ENCODE measurements around the gene TPM1. TPM values are rescaled to one million over a fixed set of nuclear protein-coding genes. Genes with fewer than 3 reads are reported as not detected.

TPM1 gene
- total RNA-seq, 1 donor from 2014 or later: 106 TPM

- Mint-ChIP-seq H3K4me1 (ENCODE audit: unreplicated experiment) (no peaks in the 10 kb centered on the region), H3K27me3 (ENCODE audit: unreplicated experiment) (no peaks in the 10 kb centered on the region), H3K27ac (ENCODE audit: unreplicated experiment) (no peak overlapping the region), H3K4me3 (ENCODE audit: unreplicated experiment) (no peak overlapping the region), H3K36me3 (ENCODE audit: low read depth, unreplicated experiment) (no peaks in the 10 kb centered on the region), H3K9me3 (ENCODE audit: unreplicated experiment) (no peaks in the 10 kb centered on the region)
- no peak for TF ChIP-seq CTCF (IDR thresholded peaks at IDR 0.05; ENCODE audit: unreplicated experiment)
- DNase-seq (ENCODE audit: low spot score): no peak
Observed at GRCh38 chr15:63077952-63078351, 35.4 kb downstream of the TPM1 start.

GRCh38 chr15:63079947-63080626, 37.5 kb downstream of the TPM1 start:
- Mint-ChIP-seq H3K27ac (ENCODE audit: unreplicated experiment) (no peak overlapping the region), H3K27me3 (ENCODE audit: unreplicated experiment) (peaks cover 2% of the 10 kb centered on the region)
- DNase-seq (ENCODE audit: low spot score): no peak

GRCh38 chr15:63080634-63081250, 38.2 kb downstream of the TPM1 start:
- H3K4me3 Mint-ChIP-seq (ENCODE audit: unreplicated experiment): no peak overlapping the region
- H3K27ac Mint-ChIP-seq (ENCODE audit: unreplicated experiment): no peak overlapping the region
- DNase-seq (ENCODE audit: low spot score): no peak
- no peaks in the 10 kb centered on the region for H3K9me3 Mint-ChIP-seq (ENCODE audit: unreplicated experiment)
- no peaks in the 10 kb centered on the region for H3K36me3 Mint-ChIP-seq (ENCODE audit: low read depth, unreplicated experiment)
- TF ChIP-seq CTCF (IDR thresholded peaks at IDR 0.05; ENCODE audit: unreplicated experiment): no peak
- H3K27me3 Mint-ChIP-seq (ENCODE audit: unreplicated experiment): peaks cover 2% of the 10 kb centered on the region
- no peaks in the 10 kb centered on the region for H3K4me1 Mint-ChIP-seq (ENCODE audit: unreplicated experiment)

More at GRCh38 chr15:63079947-63080626, 37.5 kb downstream of the TPM1 start:
- no peak for TF ChIP-seq CTCF (IDR thresholded peaks at IDR 0.05; ENCODE audit: unreplicated experiment)
- Mint-ChIP-seq H3K9me3 (ENCODE audit: unreplicated experiment) (no peaks in the 10 kb centered on the region), H3K4me1 (ENCODE audit: unreplicated experiment) (no peaks in the 10 kb centered on the region), H3K4me3 (ENCODE audit: unreplicated experiment) (no peak overlapping the region), H3K36me3 (ENCODE audit: low read depth, unreplicated experiment) (no peaks in the 10 kb centered on the region)

- no peaks in the 10 kb centered on the region for H3K9me3 Mint-ChIP-seq (ENCODE audit: unreplicated experiment)
- peaks cover 2% of the 10 kb centered on the region for H3K27me3 Mint-ChIP-seq (ENCODE audit: unreplicated experiment)
- DNase-seq (ENCODE audit: low spot score): no peak
- no peak overlapping the region for H3K4me3 Mint-ChIP-seq (ENCODE audit: unreplicated experiment)
- TF ChIP-seq CTCF (IDR thresholded peaks at IDR 0.05; ENCODE audit: unreplicated experiment): no peak
- no peaks in the 10 kb centered on the region for H3K4me1 Mint-ChIP-seq (ENCODE audit: unreplicated experiment)
- no peaks in the 10 kb centered on the region for H3K36me3 Mint-ChIP-seq (ENCODE audit: low read depth, unreplicated experiment)
- no peak overlapping the region for H3K27ac Mint-ChIP-seq (ENCODE audit: unreplicated experiment)
Observed at GRCh38 chr15:63082366-63082765, 39.8 kb downstream of the TPM1 start.

GRCh38 chr15:63083044-63083443, 40.5 kb downstream of the TPM1 start:
- H3K27me3 Mint-ChIP-seq (ENCODE audit: unreplicated experiment): peaks cover 2% of the 10 kb centered on the region
- no peak overlapping the region for H3K27ac Mint-ChIP-seq (ENCODE audit: unreplicated experiment)
- no peaks in the 10 kb centered on the region for H3K4me1 Mint-ChIP-seq (ENCODE audit: unreplicated experiment)
- no peak for DNase-seq (ENCODE audit: low spot score)
- TF ChIP-seq CTCF (IDR thresholded peaks at IDR 0.05; ENCODE audit: unreplicated experiment): no peak
- H3K9me3 Mint-ChIP-seq (ENCODE audit: unreplicated experiment): no peaks in the 10 kb centered on the region
- no peaks in the 10 kb centered on the region for H3K36me3 Mint-ChIP-seq (ENCODE audit: low read depth, unreplicated experiment)
- H3K4me3 Mint-ChIP-seq (ENCODE audit: unreplicated experiment): no peak overlapping the region

Measured in endothelial cell (in vitro differentiated cells).